HFF-Myc (cell line): ENCODE measurements around the gene CPTP.

Source experiments
- DNase-seq: peaks from one replicate; pipeline ENCODE4 v3.0.0-alpha.2; 2011; ENCODE audit warnings: low read depth; ENCODE audit errors: extremely low read depth
- H3K4me3 ChIP-seq: replicated peaks from 2 replicates; pipeline ENCODE4 v1.5.1; 2011; ENCODE audit warnings: low read depth, mild to moderate bottlenecking, control low read depth, low read length
- TF ChIP-seq, protein P1 (sequence below): IDR thresholded peaks from 2 replicates; pipeline ENCODE4 v1.5.1; 2012; ENCODE audit warnings: mild to moderate bottlenecking, low read depth, low read length, control low read depth; ENCODE audit errors: missing control alignments

CPTP gene

DNA sequence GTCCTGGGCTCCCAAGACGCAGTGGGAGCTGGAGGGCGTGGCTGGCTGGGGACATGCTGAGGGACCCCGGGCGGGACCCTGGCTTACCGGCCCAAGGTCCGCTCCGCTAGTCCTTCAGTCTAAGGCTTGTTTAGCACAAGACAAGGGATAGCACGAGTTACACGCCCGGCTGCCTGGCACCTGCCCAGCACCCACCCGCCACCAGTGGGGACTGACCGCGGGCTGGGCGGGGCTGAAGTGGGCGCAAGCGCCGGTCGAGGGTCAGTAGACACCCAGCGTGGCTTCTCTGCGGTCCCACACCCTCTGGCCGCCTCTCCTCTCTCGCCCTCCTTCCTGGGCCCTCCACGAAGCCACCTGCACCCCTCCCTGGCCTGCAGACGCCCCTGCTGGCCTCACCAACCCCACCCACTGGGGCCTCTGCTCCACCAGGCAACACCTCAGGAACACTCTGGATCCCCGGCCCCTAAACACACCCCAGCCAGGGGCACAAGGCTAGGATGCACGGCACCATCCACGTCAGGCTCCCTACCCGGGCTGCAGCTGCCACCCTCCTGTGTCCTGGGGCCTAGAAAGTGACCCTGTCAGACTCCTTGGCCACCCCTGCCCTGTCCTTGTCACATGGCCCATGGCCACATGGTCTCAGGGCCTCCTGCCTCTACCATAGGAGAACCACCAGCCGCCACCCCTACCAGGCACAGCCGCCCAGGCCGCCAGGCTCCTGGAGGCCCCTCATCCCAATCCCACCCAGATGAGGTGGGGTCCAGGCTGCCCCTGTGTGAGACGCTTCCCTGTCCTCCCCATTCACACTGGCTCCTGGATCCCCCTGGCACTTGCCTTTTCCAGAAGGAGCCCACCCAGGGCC lies 12.6 kb downstream of the CPTP start:
- DNase-seq = no peak
- TF ChIP-seq, protein P1, sequence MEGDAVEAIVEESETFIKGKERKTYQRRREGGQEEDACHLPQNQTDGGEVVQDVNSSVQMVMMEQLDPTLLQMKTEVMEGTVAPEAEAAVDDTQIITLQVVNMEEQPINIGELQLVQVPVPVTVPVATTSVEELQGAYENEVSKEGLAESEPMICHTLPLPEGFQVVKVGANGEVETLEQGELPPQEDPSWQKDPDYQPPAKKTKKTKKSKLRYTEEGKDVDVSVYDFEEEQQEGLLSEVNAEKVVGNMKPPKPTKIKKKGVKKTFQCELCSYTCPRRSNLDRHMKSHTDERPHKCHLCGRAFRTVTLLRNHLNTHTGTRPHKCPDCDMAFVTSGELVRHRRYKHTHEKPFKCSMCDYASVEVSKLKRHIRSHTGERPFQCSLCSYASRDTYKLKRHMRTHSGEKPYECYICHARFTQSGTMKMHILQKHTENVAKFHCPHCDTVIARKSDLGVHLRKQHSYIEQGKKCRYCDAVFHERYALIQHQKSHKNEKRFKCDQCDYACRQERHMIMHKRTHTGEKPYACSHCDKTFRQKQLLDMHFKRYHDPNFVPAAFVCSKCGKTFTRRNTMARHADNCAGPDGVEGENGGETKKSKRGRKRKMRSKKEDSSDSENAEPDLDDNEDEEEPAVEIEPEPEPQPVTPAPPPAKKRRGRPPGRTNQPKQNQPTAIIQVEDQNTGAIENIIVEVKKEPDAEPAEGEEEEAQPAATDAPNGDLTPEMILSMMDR = no peak
- H3K4me3 ChIP-seq = no peak overlapping the region

- no peak for DNase-seq
- TF ChIP-seq, protein P1 = no peak
- H3K4me3 ChIP-seq = no peak overlapping the region
Measured at GRCh38 chr1:1337793-1338147, 13.2 kb downstream of the CPTP start.

GRCh38 chr1:1338278-1338677 lies 13.7 kb downstream of the CPTP start:
- DNase-seq = no peak
- TF ChIP-seq, protein P1 = no peak
- no peak overlapping the region for H3K4me3 ChIP-seq

DNA sequence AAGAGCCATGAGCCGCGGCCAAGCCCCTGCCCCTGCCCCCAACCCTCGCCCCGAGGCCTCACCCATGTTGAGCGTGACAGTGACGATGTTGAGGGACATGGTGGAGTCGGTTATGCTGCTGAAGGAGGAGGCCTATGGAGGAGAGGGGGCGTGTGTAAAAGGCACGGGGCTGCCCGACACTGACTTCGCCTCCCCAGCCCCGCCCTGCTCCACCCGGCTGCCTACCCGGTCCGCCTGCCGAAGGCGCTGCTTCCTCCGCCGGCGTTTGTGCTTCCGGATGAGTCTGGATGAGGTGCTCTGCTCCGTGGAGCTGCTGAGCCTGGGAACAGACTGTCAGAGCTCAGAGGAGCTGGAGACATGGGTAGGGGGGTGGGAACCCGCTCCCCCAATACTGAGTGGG lies 15.6 kb downstream of the CPTP start:
- DNase-seq = no peak
- H3K4me3 ChIP-seq = no peak overlapping the region
- TF ChIP-seq, protein P1 = no peak

DNA sequence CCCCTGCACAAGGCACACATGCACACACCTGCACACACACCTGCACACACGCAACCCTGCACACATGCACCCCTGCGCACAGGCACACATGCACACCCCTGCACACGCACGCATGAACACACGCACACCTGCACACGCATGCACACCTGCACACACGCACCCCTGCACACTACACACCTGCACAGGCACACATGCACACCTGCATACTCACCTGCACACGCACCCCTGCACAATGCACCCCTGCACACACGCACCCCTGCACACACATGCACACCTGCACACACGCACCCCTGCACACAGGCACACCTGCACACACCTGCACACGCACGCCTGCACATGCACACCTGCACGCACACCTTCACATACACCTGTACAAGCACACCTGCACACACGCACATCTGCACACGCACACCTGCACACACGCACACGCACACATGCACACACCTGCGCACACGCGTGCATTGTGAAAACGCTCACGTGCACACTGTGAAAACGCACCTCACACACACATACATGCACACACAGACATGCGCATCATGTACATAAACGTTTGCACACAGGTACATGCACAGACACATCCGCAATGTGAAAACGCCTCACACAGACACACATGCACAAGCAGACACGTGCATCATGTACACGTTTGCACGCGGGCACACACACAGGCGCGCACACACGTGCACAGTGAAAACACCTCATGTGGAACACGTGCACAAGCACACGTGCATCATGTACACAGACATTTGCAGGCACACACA lies 16.4 kb downstream of the CPTP start:
- TF ChIP-seq, protein P1 = no peak
- DNase-seq = no peak
- no peak overlapping the region for H3K4me3 ChIP-seq

- DNase-seq = no peak
- H3K4me3 ChIP-seq = no peak overlapping the region
- TF ChIP-seq, protein P1 = no peak
Measured at GRCh38 chr1:1341549-1342021, 17.0 kb downstream of the CPTP start.
